LHCN-M2 (cell line): Measurements from ENCODE around the gene DNAH14. TPM values are rescaled to one million over a fixed set of nuclear protein-coding genes. Genes with fewer than 3 reads are reported as not detected.
A peak's percentile ranks its signal among the peaks of the same experiment; 100 is the strongest.

Experiments
- DNase-seq: peaks from one replicate; pipeline ENCODE4 v3.0.0-alpha.2; 2012; ENCODE audit warnings: low read depth
- total RNA-seq: library from RNA; depleted of rRNA; stranded (reverse); fragments of >200 nt; gene quantifications from 2 replicates; pipeline ENCODE4 v1.2.3, GENCODE V29; 2014

DNAH14 gene
- total RNA-seq, 1 experiment from 2014 or later = 12.1 TPM

GRCh38 chr1:225427235-225428067, 498.0 kb downstream of the DNAH14 start, which contains the start of gene LBR:
Gene LBR (minus strand): TSS chr1:225428038. CDS start chr1:225424075, 3,963 bp downstream.
- peak; percentile 24 for DNase-seq

DNA sequence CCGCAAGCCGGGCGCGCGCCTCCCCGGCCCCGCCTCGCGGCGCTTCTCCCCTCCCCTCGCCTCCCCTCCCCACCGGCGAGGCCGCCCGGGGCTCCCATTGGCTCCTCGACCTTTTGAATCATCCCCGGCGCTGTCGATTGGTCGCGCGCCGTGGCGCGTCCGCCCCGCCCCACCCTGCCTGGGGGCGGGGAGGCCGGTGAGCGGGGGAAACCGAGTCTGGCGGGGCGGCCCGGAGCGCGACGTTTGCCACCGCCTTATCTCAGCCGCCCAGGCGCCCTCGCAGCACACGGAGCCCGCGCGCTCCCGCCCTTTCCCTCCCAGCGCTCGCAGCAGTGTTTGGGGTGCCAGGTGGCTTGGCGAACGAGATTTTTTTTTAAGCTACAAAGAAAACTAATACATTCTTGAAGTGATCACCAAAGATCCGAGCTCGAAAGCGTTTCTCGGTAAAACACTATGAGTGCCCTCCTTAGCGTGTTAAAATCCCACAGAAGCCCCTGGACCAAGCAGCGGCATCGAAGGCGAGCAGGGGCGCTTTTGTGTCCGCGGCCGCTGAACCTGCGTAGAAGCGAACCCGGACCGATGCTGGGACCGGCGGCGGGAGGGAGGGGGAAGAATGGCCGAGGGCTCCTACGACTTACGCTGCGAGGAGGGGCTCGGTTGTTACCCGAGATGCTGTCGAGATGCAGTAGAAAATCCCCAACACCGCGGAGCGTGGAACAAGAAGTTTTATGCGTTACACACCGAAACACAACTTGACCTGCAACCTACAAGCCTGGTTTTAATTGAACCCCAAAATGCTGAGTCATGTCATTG, 498.8 kb downstream of the DNAH14 start:
- DNase-seq = peak; percentile 83

- DNase-seq = no peak
Measured at GRCh38 chr1:225428881-225429455, 499.5 kb downstream of the DNAH14 start.

DNA sequence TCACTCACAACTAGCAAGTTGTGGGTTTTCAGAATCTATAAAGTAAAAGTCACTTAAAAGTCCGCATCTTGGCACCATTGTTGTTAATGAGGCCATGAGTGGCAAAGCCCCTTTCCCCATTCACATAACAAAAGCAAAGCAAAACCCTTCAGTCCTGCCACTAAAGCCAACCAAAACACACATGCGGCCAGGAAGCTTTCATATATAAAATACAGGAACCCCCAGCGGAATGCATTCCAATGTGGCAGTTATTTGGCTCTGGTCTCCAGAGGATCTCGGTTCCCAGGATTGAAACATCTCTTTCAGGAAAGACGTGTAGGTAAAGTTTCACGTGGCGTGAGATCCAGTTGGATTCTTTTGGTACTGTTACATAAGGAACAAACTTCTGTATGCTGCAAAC, 500.8 kb downstream of the DNAH14 start:
- no peak for DNase-seq

DNA sequence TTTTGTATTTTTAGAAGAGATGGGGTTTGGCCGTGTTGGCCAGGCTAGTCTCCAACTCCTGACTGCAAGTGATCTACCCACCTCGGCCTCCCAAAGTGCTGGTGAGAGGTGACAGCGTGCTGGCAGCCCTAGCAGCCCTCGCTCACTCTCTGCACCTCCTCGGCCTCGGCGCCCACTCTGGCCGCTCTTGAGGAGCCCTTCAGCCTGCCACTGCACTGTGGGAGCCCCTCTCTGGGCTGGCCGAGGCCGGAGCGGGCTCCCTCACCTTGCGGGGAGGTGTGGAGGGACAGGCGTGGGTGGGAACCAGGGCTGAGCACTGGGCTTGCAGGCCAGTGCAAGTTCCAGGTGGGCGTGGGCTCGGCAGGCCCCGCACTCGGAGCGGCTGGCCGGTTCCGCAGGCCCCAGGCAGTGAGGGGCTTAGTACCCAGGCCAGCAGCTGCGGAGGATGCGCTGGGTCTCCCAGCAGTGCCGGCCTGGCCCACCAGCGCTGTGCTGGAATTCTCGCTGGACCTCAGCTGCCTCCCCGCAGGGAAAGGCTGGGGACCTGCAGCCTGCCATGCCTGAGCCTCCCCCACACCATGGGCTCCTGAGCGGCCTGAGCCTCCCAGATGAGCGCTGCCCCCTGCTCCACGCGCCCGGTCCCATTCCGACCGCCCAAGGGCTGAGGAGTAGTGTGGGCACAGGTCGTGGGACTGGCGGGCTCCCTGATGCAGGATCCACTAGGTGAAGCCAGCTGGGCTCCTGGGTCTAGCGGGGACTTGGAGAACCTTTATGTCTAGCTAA, 501.8 kb downstream of the DNAH14 start:
- no peak for DNase-seq

GRCh38 chr1:225434046-225434445, 504.6 kb downstream of the DNAH14 start:
- DNase-seq = no peak

GRCh38 chr1:225435076-225435475, 505.6 kb downstream of the DNAH14 start:
- no peak for DNase-seq

GRCh38 chr1:225435487-225435886, 506.0 kb downstream of the DNAH14 start:
- DNase-seq = no peak

DNA sequence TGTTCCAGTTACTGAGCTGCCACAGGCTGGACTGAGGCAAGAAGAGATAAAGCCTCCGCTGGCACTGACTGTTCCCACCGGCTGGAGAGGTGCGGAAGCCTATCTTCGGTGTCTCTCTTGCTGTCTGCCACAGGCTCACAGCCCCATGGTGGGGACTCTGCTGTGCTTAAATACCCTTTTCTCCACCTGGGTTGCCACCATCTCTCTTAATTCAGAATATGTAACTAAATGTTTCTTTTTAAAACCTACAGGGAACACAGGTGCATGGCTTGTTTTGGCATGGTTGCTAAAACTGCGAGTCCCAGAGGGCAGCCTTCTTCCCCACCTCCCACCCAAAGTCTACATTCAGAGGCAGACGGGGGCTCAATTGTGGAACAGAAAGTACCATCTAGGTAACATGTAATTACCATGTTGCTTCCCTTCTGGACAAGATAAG, 506.5 kb downstream of the DNAH14 start:
- no peak for DNase-seq

GRCh38 chr1:225437710-225438437, 508.4 kb downstream of the DNAH14 start:
- no peak for DNase-seq

DNA sequence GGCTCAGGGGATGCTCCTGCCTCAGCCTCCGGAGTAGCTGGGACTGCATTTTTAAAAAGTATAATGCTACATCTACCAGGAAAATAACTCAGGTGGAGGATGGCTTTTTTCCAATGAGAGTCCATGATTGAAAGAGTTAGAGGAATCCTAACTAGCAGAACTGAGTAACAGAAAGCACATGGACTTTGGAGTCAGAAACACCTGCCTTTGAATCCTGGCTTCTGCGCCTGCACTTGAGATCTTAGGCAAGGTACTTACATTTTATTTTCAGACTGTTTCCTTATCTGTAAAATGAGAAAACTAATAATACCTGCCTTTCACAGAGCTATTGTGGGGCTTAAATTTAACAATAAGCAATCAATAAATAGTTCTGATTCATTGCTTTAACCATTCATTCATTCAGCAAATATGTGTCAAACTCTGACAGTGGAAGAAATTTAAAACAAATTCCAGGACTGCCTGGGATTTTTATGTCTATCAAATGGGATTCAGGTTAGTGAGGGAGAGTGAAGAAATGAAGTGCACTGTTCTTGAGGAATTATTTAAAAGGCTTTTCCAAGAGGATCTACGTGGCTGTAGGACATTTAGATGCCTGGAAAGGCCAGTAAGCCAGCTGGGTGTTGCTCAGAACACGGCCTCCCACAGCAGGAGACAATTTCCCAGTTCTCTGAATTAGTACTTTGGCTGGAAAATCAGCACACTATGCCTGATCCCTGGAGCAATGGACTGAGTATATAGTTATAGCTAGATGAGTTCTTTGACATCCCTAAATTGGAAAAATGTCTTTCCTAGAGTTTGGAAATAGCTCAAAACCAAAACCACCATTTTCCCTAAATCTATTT, 511.1 kb downstream of the DNAH14 start:
- DNase-seq = no peak

- DNase-seq = no peak
Measured at GRCh38 chr1:225441314-225442122, 512.0 kb downstream of the DNAH14 start.

GRCh38 chr1:225442123-225442505, 512.6 kb downstream of the DNAH14 start:
- DNase-seq = no peak

DNA sequence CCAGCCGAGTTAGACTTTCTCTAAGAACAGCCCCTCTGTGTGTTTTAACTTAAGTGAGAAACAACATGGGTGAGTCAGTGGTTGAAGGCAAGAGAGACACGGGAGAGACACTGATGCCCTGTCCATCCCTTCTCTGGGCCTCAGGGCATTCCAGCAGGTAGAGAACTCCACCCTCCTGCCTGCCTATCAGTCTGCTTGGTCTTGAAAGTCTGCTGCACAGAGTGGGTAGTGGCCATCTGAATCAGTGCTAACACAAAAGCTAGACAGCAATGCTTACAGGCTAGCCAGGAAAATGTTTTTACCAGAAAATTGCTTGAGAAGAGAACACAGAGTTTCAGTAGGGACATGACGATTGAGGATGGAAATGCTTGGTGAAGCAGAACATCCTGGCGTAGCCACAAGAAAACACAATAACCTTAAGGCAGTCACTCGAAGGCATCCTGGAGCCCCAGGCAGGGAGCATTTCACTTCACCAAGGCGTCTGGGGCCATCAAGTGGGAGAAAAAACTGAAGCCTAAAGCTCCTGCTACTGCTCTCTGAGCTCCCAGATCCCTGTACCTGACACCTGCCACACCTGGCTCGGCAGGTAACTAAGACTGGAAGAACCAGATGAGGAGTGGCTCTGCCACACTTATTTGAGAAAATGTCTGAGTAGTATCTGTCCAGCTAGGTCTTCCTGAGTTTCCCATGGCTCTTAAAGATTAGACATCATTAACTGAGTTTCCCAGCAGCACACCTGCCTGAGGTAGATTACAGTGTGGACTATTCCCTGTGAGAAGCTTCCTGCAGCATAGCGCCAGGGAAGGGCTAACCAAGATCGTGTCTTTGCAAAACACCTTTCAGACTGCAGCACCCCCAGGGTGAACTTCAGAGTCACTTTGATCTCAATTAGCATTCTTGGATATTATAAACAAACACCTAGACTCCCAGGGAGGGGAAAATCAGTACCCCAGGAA, 516.4 kb downstream of the DNAH14 start:
- DNase-seq = no peak

DNA sequence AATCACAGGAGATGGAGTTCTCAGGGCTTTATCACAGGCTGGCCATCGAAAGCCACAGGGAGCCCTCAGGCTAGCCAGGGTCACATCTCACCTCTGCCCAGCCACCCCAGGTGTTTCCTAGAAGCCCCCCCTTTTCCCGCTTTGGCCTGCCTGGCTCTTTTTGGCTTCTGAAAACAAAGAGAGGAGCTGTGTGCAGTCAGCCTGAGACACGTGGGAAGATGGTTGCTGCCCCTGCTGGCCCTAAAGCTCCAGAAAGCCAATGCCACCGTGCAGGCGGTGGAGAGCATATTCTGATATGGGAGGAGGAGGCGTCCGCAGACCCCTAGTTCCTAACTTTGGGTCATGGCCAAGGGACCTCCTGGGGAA, 517.1 kb downstream of the DNAH14 start:
- DNase-seq = no peak

DNA sequence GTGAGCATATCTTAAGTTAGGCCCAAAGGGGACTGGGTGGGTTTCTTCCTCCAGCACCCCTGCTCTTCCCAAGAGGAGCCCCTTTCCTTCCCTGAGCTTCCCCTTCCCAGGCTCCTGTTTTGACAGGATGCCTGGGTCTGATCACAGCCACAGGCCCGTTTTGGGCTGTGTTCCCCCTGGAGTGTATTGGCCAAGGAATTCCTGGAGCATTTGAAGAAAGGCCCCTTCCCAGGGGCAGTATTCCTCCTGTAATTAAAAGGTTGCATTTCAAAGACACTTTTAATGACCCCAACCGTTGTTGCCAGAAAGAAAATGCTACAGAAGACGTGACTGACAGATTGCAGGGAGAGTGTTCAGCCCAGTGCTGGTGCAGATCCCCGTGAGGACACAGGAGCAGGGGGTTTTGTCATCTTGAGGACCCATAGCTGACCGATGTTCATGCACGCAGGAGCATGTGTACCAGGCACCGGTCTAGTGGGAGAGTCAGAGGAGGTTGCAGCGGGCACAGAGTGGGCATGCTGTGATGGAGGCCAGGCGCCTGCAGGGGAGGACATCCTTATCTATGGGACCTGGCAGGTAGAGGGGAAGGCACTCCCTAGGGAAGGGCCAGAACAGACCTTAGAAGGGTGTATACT, 517.6 kb downstream of the DNAH14 start:
- DNase-seq = no peak

- DNase-seq = no peak
Measured at GRCh38 chr1:225447650-225448089, 518.2 kb downstream of the DNAH14 start.
